HUES64 (cell line): ENCODE measurements around the gene SMIM24.

Experiments used
- H3K27ac ChIP-seq: 2 replicates; pipeline ENCODE4 v1.7.0; 2013; ENCODE audit warnings: low read depth, low read length, inconsistent platforms
- H3K27me3 ChIP-seq: 2 replicates; pipeline ENCODE4 v1.6.1; 2013; ENCODE audit warnings: mild to moderate bottlenecking, low read length; ENCODE audit not compliant: insufficient read depth
- H3K36me3 ChIP-seq: 2 replicates; pipeline ENCODE4 v1.6.1; 2013; ENCODE audit warnings: mild to moderate bottlenecking, low read length; ENCODE audit not compliant: insufficient read depth
- H3K4me1 ChIP-seq: 2 replicates; pipeline ENCODE4 v1.6.1; 2013; ENCODE audit warnings: mild to moderate bottlenecking, low read length, moderate library complexity; ENCODE audit not compliant: insufficient read depth
- H3K4me3 ChIP-seq: 2 replicates; pipeline ENCODE4 v1.5.1; 2013; ENCODE audit warnings: mild to moderate bottlenecking, low read length, moderate library complexity
- H3K9ac ChIP-seq: 2 replicates; pipeline ENCODE4 v1.6.1; 2013; ENCODE audit warnings: mild to moderate bottlenecking, low read depth, low read length
- H3K9me3 ChIP-seq: 2 replicates; pipeline ENCODE4 v1.6.1; 2013; ENCODE audit warnings: low read depth, low read length; ENCODE audit not compliant: insufficient read depth
- WGBS: fragments of 150-250, 120-280 bp; methylation state at CpG from one replicate; pipeline ENCODE4 v1.1.7; 2013; ENCODE audit warnings: missing lambda C conversion rate; 5-methylcytosine and 5-hydroxymethylcytosine counted together

Gene SMIM24

DNA sequence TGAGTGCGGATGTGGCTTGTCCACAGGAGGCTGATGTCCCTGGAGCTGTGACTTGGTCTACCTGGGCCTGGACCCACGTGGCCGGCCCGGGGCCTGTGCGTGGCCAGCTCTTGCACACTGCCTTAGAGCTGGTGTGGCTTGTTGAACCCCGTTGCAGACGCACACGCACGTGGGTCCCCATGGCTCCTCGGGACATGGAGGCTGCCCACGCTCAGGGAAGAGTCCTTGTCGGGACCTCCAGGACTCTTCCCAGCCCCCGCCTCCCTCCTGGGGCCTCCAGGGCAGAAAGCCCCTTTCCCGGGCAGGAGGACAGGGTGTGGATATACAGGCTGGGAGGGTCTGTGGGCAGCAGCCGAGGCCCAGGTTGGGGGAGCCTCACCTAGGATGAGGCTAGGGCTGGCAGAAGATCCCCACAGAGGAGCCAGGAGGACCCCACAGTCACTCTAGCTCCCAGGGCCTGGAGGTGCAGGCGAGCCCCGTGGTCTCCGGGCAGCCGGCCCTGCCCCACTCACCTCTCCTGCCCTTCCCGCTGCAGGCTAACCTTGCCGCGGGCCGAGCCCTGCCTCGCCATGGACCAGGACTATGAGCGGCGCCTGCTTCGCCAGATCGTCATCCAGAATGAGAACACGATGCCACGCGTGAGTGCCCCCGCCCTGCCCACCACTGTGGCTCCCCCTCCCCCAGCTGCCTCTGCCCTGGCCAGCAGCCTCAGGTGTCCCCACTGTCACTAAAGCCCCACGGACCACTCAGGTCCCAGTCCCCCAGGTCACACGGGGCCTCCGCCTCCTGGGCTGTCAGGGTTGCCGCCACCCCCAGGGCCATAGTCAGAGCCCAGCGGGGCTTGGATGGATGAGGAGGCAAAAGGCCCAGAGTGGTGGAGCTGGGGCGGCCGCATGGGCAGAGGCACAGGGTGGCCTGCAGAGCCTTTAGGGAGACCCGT lies 42.4 kb upstream of the SMIM24 start:
- Histone ChIP-seq H3K9ac (no peak overlapping the region), H3K4me1 (peaks cover 18% of the 10 kb centered on the region), H3K36me3 (peaks cover 33% of the 10 kb centered on the region), H3K27ac (no peak overlapping the region), H3K9me3 (no peaks in the 10 kb centered on the region), H3K4me3 (no peak overlapping the region), H3K27me3 (no peaks in the 10 kb centered on the region)
- 95% methylated on average over 40 of the region's 40 CpGs for WGBS

DNA sequence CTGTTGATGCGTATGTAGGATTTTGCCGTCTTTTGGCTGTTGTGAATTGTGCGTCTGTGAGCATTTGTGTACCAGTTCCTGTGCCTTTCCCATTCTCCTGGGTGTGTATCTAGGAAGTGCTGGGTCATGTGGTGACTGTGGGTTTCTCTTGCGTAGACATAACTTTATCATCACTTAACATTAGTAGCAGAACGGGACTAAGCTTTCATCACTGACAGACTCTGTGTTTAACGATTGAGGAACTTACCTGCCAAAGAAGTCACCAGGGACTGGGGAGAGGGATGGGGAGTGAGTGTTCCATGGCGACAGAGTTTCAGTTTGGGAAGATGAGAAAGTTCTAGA lies 40.8 kb upstream of the SMIM24 start:
- Histone ChIP-seq H3K9me3 (no peaks in the 10 kb centered on the region), H3K36me3 (peaks cover 21% of the 10 kb centered on the region), H3K4me1 (peaks cover 19% of the 10 kb centered on the region), H3K27me3 (no peaks in the 10 kb centered on the region), H3K27ac (no peak overlapping the region), H3K4me3 (no peak overlapping the region), H3K9ac (0 out of 2 replicates have a peak overlapping the region, but pooled peaks have one; percentile 2)
- 93% methylated on average over 7 of the region's 7 CpGs for WGBS

DNA sequence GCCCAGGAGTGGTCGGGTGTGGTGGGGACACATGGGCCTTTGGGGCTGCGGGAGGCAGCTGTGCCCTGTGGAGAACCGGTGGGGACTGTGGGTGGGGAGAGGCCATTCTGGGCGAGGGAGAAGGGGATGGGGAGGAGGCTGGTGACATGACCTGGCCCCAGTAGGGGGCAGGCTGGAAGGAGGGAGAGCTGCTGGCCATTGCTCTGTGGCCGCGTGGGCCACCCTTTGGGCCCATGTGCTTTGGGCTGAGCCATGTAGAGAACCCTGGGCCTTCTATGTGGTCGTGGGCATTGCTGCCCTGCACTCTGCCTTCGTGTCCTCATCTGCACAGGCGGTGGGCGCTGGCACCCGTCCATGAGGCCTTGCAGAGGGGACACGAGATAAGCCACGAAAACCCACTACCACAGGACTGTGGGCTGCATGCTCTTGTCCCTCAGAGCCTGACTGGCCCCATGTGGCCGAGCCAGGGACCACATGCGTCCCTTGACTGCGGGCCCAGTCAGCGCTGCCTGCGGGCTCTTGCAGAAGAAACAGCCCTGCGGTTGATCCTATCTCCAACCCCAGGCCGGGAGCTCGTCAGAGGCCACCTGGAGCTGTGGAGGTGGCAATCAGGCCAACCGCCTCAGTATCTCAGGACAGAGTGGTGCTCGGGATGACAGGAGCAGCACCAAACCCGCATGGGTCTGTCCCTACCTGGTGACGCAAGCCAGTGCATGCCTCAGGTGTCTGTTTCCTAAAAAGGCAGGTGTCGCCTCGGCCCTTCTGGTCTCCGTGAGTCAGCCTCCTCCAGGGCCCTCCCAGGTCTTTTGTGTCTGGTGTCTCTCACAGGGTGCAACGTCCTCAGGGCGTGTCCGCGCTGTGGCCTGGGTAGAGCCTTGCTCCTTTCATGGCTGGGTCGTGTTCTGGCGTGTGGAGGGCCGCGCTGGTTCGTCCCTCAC lies 40.1 kb upstream of the SMIM24 start:
- 91% methylated on average over 37 of the region's 37 CpGs for WGBS
- peaks cover 19% of the 10 kb centered on the region for H3K4me1 ChIP-seq
- H3K4me3 ChIP-seq = no peak overlapping the region
- no peak overlapping the region for H3K27ac ChIP-seq
- no peaks in the 10 kb centered on the region for H3K9me3 ChIP-seq
- 0 out of 2 replicates have a peak overlapping the region, but pooled peaks have one; percentile 2 for H3K9ac ChIP-seq
- peaks cover 21% of the 10 kb centered on the region for H3K36me3 ChIP-seq
- H3K27me3 ChIP-seq = no peaks in the 10 kb centered on the region

DNA sequence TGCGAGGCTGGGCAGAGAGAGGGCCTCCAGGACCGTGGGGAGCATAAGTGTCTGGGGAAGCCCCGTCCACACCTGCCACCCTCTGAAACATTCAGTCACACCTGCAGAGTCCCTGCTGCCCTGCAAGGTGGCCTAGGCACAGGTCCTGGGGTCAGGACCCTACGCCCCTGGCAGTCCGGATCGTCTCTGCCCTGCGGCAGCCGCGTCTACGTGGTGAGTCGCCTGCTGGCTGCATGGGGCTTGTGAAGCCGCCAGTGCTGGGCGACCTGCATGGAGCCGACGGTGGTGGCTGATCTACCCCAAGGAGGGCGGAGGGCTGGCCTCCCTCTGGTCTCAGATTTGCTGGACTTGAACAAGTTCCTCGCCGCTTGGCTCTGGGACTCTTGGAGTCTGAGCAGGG lies 38.8 kb upstream of the SMIM24 start:
- peak overlapping the region; percentile 23; the same call in 1 of the 2 replicates for H3K9ac ChIP-seq
- H3K36me3 ChIP-seq = peaks cover 13% of the 10 kb centered on the region
- 90% methylated on average over 18 of the region's 18 CpGs for WGBS
- H3K4me1 ChIP-seq = peaks cover 19% of the 10 kb centered on the region
- H3K4me3 ChIP-seq = no peak overlapping the region
- no peaks in the 10 kb centered on the region for H3K9me3 ChIP-seq
- peak overlapping the region; percentile 54; the same call in 1 of the 2 replicates for H3K27ac ChIP-seq
- H3K27me3 ChIP-seq = no peaks in the 10 kb centered on the region

DNA sequence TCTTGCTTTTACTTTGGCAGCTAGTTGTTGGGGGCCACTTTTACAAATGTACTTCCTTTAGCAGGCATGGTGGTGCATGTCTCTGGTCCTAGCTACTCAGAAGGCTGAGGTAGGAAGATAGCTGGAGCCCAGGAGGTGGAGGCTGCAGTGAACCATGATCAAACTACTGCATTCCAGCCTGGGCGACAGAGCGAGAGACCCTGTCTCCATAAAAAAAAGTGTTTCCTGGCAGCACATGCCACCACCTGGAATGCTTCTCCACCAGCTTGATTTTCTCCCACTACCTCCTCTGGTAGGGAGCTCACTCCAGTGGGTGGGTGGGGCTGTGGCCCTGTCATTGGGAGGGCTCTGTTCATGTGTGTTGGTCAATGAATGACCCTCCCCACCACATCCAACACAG lies 38.3 kb upstream of the SMIM24 start:
- 90% methylated on average over 2 of the region's 2 CpGs for WGBS
- Histone ChIP-seq H3K27ac (peak overlapping the region; percentile 54), H3K27me3 (no peaks in the 10 kb centered on the region), H3K36me3 (peaks cover 10% of the 10 kb centered on the region), H3K9me3 (no peaks in the 10 kb centered on the region), H3K4me1 (peaks cover 19% of the 10 kb centered on the region), H3K4me3 (peak overlapping the region; percentile 5; the same call in 1 of the 2 replicates), H3K9ac (peak overlapping the region; percentile 23; the same call in 1 of the 2 replicates)

DNA sequence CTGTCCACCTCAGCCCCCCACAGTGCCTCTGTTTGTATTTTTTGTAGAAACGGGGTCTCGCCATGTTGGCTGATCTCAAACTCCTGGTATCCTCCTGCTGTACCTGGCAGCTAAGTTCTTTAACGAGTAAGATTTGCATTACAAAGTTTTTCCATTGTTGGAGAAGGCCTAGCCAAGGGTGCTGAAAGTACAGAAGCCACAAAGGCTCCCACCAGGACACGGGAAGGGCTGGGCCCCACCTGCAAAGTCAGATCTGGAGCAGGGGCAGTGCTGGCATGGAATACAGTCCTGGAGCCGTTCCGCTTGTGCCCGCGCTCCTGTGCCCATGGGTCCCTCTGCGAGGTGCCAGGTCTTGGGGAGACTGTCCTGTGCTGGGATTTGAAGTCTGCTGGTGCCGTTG lies 37.9 kb upstream of the SMIM24 start:
- WGBS = 55% methylated on average over 10 of the region's 10 CpGs
- H3K4me1 ChIP-seq = peaks cover 19% of the 10 kb centered on the region
- H3K9me3 ChIP-seq = no peaks in the 10 kb centered on the region
- no peaks in the 10 kb centered on the region for H3K27me3 ChIP-seq
- H3K4me3 ChIP-seq = peak overlapping the region; percentile 5; the same call in 1 of the 2 replicates
- H3K9ac ChIP-seq = peak overlapping the region; percentile 23; the same call in 1 of the 2 replicates
- H3K36me3 ChIP-seq = peaks cover 6% of the 10 kb centered on the region
- H3K27ac ChIP-seq = peak overlapping the region; percentile 54

DNA sequence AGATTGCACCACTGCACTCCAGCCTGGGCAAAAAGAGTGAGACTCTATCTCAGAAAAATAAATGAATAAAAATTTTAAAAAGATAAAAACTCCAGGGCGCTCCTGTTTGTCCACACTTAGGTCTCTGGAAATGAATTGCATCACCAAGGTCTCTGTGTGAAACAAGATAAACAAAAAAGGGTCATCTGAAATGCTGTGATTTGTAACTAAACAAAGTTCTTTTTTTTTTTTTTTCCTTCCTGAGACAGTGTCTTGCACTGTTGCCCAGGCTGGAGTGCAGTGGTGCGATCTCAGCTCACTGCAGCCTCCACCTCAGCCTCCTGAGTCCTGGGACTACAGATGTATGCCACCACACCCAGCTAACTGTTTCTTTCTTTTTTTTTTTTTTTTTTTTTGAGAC lies 37.3 kb upstream of the SMIM24 start:
- no peak overlapping the region for H3K9ac ChIP-seq
- H3K27ac ChIP-seq = peak overlapping the region; percentile 54; the same call in 1 of the 2 replicates
- peaks cover 19% of the 10 kb centered on the region for H3K4me1 ChIP-seq
- H3K36me3 ChIP-seq = peaks cover 4% of the 10 kb centered on the region; the same call in 1 of the 2 replicates
- WGBS = 94% methylated on average over 2 of the region's 2 CpGs
- H3K4me3 ChIP-seq = no peak overlapping the region
- H3K9me3 ChIP-seq = no peaks in the 10 kb centered on the region
- H3K27me3 ChIP-seq = no peaks in the 10 kb centered on the region

DNA sequence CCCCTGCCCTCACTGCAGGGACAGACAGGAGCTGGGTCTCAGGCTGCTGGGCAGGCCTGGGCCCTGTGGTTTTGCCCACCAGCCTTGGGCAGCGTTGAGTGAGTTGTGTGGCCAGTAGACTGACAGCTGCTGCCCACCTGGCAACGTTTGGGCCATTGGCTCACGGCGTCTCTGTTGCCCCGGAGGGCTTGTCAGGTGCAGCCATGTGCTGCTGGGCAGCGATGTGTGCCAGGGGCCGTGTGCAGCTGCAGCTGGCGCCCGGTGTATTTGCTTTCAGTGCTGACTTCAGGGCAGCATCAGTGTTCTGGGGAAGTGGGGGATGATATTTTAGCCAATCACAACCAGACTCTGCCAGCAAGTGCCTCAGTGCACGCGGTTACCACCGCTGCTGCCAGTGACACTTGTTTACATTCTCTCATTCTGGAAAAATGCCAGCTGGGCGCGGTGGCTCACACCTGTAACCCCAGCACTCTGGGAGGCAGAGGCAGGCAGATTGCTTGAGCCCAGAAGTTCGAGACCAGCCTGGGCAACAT lies 36.4 kb upstream of the SMIM24 start:
- no peak overlapping the region for H3K9ac ChIP-seq
- H3K36me3 ChIP-seq = peaks cover 4% of the 10 kb centered on the region; the same call in 1 of the 2 replicates
- H3K9me3 ChIP-seq = no peaks in the 10 kb centered on the region
- no peak overlapping the region for H3K27ac ChIP-seq
- no peak overlapping the region for H3K4me3 ChIP-seq
- 92% methylated on average over 15 of the region's 15 CpGs for WGBS
- peaks cover 19% of the 10 kb centered on the region for H3K4me1 ChIP-seq
- H3K27me3 ChIP-seq = no peaks in the 10 kb centered on the region

DNA sequence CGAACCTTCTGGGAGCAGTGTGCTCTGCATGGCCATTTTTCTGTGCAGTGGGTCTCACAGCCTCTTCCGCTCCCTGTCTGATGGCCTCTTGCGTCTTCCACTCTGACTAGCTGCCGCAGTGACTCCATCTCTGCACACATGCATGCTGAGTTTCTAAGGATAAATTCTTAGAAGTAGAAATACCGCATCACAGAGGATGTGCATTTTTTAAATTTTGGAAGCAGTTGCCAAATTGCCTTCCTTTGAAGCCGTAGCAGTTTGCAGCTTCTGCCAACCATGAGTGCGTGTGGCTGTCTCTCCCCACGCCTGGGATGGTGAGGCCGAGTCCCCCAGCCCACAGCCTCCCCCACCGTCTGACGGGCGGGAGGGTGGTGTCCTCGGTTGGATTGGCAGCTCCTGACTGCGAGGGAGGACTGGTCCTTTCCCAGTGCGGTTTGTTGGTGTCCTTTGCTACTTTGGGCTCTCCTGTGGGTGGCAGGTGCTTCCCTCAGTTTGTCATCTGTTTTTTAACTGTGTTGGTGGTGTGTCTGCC lies 35.6 kb upstream of the SMIM24 start:
- Histone ChIP-seq H3K36me3 (peaks cover 4% of the 10 kb centered on the region; the same call in 1 of the 2 replicates), H3K4me3 (no peak overlapping the region), H3K9ac (no peak overlapping the region), H3K9me3 (no peaks in the 10 kb centered on the region), H3K27me3 (no peaks in the 10 kb centered on the region), H3K27ac (no peak overlapping the region), H3K4me1 (peaks cover 19% of the 10 kb centered on the region)
- 89% methylated on average over 15 of the region's 15 CpGs for WGBS

DNA sequence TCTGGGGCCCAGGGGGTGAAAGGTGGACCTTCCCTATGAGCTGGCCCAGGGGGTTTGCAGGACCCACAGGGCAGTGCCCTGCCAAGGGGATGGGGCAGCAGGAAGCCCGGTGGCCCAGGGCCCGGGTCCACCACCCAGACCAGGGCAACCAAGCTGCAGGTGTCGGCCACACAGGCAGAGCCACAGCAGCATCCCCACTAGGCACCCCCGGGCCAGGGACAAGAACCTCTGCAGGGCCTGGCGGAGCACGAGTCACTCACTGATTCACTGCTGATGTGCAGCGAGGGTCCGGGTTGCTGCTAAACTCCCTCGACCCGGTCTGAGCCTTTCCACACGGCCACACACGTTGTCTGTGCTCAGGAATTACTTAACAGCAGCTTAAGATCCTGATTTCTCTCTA lies 34.6 kb upstream of the SMIM24 start:
- H3K9ac ChIP-seq = no peak overlapping the region
- peaks cover 19% of the 10 kb centered on the region for H3K4me1 ChIP-seq
- H3K27me3 ChIP-seq = no peaks in the 10 kb centered on the region
- H3K27ac ChIP-seq = no peak overlapping the region
- 0 out of 2 replicates have a peak, but pooled peaks cover 8% of the 10 kb centered on the region for H3K36me3 ChIP-seq
- H3K4me3 ChIP-seq = no peak overlapping the region
- WGBS = 89% methylated on average over 12 of the region's 12 CpGs
- no peaks in the 10 kb centered on the region for H3K9me3 ChIP-seq
